ENCODE data around the gene EXD3.

- TF ChIP-seq CTCF (IDR thresholded peaks at IDR 0.05; ENCODE audit: insufficient read depth, low read length) (no peak), POLR2AphosphoS5 (IDR thresholded peaks at IDR 0.05; ENCODE audit: low read depth) (no peak), REST (IDR thresholded peaks at IDR 0.05; ENCODE audit: insufficient replicate concordance, low read depth) (no peak), GABPA (IDR thresholded peaks at IDR 0.05; ENCODE audit: low read depth) (no peak), SPI1 (IDR thresholded peaks at IDR 0.05; ENCODE audit: borderline replicate concordance, low read depth) (no peak)
Measured at GRCh38 chr9:137349471-137350033, 73.4 kb downstream of the EXD3 start.

Data from HL-60 (cell line).